Stimulated activated CD8-positive, alpha-beta memory T cell treated with anti-CD3 and anti-CD28 coated beads, Interleukin-12 subunit alpha, Interleukin-12 subunit beta, amount 100 ng/mL, for 1 hour (primary cell): Measurements from ENCODE around the gene MAGI1.

Experiments used
- DNase-seq: peaks from one replicate; pipeline ENCODE4 v3.0.0-alpha.2; 2020; ENCODE audit warnings: low read depth

Gene MAGI1

DNA sequence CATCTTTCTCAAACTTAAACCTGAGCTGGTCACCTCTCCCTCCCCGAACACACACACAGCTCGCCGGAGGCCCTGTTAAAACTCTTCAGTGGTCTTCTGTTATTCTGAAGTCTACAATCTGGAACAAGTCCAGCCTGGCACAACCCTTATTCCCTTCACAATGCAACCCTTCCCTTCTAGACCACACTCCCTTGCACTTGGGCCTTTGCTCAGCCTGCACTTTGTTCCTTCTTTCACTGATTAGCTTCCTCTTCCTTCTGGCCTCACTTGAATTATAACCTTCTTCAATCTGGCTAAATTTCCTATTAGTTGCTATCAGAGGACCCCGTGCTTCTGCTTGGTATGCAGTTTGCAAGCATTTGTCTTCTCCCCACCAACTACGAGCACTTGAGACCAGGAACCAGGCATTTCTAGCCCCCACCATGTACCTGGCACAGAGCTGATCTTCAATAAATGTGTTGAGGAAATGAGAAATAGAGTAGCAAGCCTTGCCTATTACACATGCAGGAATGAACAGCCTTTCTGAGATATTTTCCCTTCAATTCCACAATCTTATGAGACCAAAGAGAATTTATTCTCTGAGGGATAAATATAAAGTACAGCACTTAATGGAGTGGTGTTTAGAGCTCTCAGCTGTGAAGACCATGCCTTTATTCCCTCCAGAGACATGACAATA lies 687.8 kb downstream of the MAGI1 start:
- DNase-seq = no peak

- DNase-seq = no peak
These were observed 690.2 kb downstream of the MAGI1 start for GRCh38 chr3:65348398-65348995.

- DNase-seq = no peak
These were observed 691.6 kb downstream of the MAGI1 start for GRCh38 chr3:65347166-65347565.

DNA sequence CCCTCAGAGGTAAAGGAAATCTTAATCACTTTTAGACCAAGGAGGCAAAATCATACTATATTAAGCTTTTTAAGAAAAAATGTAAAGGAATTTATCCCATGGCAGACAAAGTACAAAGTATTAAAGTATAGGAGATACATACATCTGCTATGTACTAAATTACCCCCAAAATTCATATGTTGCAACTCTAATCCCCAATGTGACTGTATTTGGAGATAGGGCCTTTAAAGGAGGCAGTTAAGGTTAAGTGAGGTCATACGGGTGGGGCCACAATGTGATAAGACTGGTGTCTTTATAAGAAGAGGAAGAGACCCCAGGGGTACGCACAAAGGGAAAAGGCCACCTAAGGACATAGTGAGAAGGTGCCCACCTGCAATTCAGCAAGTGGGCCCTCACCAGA lies 693.9 kb downstream of the MAGI1 start:
- DNase-seq = no peak

DNA sequence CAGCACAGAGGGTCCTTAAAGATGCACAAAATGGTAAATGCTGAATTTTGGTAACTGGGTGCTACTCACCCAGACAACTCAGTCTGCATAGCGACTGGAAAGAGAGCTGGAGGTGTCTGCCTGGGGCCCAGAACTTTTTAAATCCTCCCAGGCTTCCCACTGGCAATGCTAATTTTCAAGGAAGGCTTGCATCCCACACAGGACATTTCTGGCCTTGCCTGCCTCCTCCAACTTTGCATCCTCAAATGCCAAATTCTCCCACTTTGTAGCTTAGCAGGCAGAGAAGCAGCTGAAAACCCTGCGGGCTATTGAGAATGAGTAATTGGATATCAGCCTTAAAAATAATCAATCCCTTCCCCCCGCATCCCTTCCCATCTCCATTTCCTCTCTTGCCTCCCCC lies 694.3 kb downstream of the MAGI1 start:
- no peak for DNase-seq

DNA sequence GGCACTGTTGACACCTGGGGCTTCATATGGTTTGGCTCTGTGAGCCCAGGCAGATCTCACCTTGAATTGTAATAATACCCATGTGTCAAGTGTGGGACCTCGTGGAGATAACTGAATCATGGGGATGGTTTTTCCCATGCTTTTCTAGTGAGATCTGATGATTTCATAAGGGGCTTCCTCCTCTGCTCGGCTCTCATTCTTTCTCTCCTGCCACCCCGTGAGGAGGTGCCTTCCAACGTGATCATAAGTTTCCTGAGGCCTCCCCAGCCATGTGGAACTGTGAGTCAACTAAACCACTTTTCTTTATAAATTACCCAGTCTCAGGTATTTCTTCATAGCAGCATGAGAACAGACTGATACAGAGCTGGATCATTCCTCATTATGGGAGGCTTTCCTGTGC lies 695.0 kb downstream of the MAGI1 start:
- DNase-seq = no peak

- no peak for DNase-seq
These were observed 695.7 kb downstream of the MAGI1 start for GRCh38 chr3:65343026-65343425.

DNA sequence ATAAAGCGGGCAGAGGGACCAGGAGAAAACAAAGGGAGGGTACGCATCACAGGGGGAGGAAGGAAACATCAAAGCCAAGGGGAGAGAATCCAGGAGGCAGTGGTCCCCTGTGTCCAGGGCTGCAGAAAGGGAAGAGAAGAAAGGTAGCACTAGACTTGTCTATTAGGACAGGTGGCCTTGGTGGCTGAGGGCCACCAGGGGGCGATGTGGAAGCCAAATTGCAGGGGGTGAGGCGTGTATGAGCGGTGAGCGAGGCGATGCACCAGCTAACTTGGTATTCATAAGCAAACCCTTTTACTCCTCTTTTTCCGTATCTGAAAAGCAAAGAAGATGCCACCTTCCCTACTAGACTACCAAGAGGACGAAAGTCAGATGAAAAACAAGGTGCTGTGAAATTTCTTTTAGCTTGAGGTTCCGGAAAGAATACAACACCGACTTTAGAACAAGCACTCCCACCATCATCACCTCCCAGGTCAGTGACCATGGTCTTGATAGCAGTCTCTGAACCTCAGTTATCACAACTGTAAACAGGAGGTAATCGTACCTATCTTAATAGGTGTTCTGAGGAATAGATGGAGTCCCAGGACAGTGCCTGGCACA lies 696.5 kb downstream of the MAGI1 start:
- DNase-seq = no peak

GRCh38 chr3:65339192-65339740 lies 699.5 kb downstream of the MAGI1 start:
- no peak for DNase-seq

DNA sequence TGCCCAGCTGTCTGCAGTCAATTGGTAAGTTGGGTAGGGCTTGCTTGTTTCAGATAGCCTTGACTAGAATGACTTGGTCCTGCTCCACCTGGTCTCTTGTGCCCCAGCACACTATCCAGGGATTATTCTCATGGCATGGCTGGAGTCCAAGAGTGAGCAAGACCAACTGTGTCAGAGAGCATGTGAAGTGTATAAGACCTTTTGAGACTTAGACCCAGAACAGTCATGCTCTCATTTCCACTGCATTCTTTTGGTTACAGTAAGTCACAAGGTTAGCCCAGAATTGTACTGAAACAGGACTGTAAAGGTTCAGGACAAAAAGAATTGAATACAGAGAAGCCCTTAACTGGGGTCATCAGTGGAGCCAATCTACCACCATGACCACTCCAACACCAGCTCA lies 700.1 kb downstream of the MAGI1 start:
- no peak for DNase-seq

GRCh38 chr3:65335587-65335986 lies 703.1 kb downstream of the MAGI1 start:
- DNase-seq = no peak

GRCh38 chr3:65334045-65334665 lies 704.6 kb downstream of the MAGI1 start:
- DNase-seq = no peak

DNA sequence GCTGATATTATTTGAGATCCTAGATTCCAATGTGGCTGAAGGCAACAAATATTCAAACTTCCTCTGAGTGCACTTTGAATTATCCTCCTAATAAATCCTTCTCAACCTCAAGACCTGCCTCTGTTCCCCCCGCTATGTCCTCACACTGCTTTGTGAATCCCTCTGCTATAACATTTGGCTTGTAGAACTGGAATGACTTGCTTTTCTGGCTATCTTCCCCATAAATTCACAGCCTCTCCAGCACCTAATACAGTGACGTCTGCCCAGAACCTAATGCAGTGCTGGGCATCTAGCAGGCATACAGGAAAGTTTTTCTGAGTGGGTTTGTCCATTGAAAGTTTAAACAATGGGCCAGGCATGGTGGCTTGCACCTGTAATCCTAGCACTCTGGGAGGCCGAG lies 707.0 kb downstream of the MAGI1 start:
- DNase-seq = no peak

GRCh38 chr3:65330072-65330471 lies 708.6 kb downstream of the MAGI1 start:
- no peak for DNase-seq

DNA sequence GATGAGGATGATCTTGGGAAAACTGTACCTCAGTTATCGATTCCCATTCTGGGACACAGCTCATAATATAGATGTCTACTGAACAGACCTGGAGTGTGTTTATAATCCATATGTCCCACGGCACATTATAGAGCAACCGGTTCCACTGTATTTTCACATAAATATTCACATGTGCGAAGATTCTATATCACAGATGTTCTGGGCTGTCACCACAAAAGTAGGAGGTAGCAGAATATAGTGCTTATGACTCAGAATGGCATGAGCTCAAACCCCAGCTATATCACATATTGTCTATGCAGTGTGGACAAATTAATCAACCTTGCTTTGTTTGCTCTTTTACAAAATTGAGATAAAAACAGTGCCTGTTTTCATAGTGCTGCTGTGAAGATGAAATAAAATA lies 710.6 kb downstream of the MAGI1 start:
- no peak for DNase-seq

- no peak for DNase-seq
These were observed 712.1 kb downstream of the MAGI1 start for GRCh38 chr3:65326574-65326973.

GRCh38 chr3:65322910-65323309 lies 715.8 kb downstream of the MAGI1 start:
- no peak for DNase-seq

DNA sequence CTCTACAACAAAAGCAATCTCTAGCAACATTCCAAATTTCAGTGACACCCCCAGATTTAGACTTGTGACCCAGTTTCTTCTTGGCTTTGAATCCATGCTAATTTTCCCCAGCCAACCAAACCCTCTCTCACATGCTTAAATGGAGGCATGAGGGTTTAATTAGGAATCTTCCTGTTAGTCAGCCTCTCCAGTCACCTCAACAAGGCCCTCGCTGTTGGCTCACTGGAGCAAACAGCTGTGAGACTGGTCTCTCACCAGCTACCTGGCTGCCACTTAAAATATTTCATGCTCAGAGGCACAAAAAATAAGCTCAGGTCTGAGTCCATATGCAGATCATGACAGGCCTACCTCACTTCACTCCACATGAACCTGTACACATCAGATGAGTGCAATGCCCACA lies 720.5 kb downstream of the MAGI1 start:
- no peak for DNase-seq

DNA sequence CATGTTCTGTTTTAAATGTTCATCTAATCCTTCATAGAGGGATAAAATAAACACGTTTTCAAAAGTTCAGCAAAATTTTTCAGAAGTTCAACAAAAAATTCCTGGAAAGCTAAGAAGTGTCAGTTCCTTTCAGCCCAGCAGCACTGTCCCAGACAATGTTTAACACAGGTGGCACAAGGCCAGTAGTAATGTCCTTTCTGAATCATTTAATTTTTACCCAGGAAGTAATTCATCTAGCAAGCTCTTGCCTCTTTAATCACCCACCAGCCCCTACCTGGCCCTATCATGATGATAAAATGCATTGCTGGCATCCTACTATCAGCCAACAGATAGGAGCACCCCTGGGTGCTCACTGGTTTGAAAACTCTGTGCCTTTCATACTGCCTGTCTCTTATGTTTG lies 723.8 kb downstream of the MAGI1 start:
- DNase-seq = no peak

DNA sequence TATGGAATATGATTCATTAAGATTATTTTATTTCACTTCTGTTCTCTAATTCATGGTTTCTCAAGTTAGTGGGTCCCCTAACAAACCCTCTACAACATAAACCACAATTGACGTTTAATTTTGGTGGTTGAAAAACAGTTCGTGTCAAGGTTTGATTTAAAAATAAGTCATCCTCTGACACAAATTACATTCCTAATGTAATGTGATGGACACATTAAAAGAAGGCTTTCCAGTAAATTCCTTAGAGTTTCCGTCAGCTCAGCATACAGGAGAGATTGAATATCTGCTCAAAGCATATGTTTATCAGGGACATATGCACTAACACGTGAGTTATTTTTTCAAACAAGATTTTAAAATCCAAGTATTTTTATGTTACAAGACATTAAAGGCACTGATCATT lies 724.4 kb downstream of the MAGI1 start:
- no peak for DNase-seq

DNA sequence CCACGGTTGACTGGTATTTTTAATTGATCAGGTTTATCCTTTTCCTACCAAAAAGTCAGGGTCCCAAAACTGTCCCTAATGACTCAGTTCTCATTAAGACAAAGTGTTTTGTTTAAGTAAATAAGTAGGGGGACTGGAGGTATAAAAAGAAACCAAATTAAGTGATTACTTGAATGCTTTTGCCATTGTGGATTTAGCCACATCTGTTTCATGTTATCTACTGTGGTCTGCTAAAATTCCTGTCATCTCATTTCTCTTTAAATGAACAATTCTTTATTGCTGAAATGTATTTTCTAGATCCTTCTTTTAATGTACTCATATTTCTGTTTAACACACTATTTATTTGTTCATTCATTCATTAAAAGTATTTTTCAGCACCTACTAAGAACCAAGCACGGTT lies 725.1 kb downstream of the MAGI1 start:
- DNase-seq = no peak

- DNase-seq = no peak
These were observed 732.9 kb downstream of the MAGI1 start for GRCh38 chr3:65305836-65306235.
